HG02642 (cell line): ENCODE data around the gene ASF1A.

Experiments used
- ATAC-seq: cut with Tn5 transposase; IDR thresholded peaks from one replicate; pipeline ENCODE4 v1.9.1; 2021; ENCODE audit warnings: mild to moderate bottlenecking; ENCODE audit not compliant: unreplicated experiment, poor library complexity

ASF1A gene

DNA sequence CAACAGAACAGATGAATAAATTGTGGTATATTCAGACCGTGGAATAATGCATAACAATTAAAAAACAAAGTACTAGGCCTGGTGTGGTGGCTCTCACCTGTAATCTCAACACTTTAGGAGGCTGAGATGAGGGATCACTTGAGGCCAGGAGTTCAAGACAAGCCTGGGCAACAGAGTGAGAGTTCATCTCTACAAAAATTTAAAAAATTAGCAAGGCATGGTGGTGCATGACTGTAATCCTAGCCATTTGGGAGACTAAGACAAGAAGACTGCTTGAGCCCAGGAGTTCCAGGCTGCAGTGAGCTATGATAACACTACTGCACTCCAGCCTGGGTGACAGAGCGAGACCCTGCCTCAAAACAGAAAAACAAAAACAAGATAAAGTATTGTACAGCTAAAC, 16.1 kb upstream of the ASF1A start:
- no peak for ATAC-seq

DNA sequence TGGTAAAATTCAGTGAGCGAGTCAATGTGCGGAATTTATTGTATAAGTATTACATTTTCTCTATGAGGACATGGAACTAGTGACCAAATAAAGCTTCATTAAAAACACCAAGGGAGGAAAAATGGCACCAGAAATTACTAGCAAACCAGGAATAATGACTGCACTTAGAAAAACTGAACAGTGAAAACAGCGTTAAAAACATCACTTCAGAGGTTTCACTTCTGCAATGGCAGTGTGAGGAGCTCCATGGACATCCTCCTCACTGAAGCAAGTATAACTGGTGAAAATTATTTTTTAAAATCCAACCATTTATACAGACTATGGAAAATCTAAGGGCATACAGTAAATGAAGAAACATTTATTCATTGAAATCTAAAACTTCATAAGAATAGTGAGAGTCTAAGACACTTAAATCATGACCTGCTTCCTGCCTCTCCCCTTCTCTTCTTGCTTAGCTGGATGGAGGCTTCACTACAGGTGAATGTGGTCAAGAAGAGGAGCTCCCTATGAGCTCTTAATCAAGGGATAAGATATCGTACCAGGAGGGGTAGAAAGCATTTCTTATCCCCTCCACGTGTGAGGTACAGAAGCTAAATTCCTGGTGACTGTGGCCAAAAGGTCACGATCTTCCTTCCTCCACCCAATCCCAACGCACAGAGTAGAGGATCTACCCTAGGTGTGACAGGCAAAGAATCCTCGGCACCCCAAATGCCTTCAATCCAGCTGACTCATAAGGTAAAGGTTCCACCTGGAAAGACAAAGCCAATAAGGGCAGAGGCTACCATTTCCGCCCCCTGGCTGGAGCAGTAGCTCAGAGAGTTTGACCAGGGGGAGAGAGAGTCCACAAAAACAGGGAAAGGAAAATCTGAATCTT, 12.3 kb upstream of the ASF1A start:
- peak; percentile 85 for ATAC-seq

DNA sequence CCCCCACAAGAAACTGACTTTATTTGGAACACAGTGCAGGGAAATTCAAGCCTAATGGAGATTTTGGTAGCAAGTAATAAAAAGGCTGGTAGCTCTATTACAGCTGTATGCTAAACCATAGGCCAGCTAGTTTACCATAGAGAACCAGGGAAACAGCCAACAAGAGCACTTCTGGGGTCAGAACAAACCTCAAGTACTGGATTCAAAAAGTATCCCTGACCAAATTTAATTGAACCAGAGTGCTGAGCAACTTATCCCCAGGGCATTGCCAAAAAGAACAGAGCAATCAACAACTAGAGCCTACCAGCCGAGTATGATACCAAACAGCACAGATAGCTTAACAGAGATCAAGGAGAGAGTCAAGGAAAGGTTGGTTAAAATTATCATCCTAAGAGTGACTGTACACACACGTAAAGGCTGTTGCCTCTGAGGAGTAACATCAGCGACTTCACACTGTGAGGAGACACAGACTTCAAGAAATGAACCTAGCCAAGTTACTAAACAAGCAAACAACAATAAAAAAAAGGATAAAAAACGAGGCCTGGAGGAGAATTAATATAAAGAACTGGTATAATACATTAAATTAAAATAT, 11.5 kb upstream of the ASF1A start:
- no peak for ATAC-seq

DNA sequence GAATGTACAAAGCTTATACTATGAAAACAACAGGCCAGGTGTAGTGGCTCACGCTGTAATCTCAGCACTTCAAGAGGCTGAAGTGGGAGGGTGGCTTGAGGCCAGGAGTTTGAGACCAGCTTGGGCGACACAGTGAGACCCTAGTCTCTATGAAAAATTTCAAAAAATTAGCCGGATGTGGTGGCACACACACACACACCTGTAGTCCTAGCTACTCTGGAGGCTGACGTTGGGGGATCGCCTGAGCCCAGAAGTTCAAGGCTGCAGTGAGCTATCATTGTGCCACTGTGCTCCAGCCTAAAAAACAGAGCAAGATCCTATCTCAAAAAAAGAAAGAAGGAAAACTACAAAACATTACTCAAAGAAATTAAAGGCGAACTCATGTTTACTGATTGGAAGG, 7.3 kb upstream of the ASF1A start:
- no peak for ATAC-seq

DNA sequence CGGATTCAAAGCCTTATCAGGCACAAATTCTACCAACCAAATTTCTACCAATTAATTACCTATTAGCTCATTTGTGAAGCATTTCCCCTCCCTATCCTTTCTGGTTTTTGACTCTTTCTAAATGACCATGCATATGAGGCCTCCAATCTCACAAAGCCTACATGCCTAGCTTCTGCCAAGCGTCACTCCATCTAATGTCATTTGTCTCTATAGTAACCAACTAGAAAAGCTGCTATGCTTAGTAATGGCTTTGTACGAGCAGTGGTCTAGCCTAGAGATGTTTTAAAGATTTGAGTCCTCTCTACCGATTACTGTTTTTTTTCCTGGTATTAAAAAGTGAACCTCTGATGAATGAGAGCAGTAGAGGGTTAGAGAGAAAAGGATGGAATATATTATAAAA, 4.8 kb upstream of the ASF1A start:
- ATAC-seq: no peak

DNA sequence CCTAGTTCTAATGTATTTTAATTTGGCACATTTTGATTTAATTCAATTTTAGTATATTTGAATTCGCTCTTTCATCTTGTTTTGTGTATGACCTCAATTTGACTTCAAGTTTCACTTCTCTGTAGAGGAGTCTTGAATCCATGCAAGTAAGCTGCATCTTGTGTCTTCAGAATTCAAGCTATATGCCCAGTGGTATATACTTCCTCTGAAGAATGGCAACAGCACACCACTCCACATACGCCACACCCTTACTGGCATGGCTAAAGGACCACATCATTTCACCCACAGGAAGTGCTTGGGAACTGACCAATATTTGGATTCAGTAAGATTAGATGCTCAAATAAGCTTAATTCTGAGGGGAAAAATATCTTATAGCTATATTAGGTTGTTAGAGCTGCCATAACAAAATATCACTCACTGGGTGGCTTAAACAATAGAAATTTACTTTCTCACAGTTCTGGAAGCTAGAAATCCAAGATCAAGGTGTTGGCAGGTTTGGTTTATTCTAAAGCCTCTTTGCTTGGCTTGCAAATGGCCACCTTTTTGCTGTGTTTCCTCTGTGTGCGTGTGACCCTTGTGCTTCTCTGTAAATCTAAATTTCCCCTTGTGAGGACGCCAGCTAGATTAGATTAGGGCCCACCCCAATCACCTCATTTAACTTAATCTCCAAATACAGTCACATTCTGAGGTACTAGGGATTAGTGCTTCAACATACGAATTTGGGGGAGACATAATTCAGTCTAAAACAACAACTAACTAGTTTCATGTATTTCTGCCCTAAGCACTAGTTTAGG, 2.8 kb upstream of the ASF1A start:
- ATAC-seq: no peak

DNA sequence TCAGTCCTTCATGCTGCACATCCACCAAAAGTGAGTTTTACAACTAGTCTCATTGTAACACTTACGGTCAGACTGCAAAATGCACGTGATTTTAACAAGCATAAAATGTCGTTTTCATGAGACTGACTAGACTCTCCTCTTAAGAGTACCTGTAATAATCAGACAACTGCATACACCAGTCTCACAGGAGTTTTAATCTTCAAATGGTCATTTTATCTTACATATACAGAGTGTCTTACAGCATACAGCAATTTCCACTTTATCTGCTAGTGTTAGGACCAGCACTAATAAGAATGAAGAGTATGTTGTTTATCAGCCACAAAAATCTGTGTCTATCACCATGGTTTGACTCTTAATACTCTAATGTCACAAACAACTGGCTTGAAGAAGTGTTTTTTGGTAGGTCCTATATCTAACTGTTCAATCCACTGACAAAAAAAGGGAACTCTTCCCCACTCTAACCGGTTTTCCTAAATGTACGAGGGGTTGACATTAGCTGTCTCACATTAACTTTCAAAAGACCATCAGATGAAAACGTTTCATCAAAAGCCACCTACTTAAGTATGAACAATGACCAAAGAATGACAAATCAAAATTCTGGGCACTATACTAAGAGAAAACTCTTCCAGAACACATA, 1.5 kb upstream of the ASF1A start:
- ATAC-seq: no peak

DNA sequence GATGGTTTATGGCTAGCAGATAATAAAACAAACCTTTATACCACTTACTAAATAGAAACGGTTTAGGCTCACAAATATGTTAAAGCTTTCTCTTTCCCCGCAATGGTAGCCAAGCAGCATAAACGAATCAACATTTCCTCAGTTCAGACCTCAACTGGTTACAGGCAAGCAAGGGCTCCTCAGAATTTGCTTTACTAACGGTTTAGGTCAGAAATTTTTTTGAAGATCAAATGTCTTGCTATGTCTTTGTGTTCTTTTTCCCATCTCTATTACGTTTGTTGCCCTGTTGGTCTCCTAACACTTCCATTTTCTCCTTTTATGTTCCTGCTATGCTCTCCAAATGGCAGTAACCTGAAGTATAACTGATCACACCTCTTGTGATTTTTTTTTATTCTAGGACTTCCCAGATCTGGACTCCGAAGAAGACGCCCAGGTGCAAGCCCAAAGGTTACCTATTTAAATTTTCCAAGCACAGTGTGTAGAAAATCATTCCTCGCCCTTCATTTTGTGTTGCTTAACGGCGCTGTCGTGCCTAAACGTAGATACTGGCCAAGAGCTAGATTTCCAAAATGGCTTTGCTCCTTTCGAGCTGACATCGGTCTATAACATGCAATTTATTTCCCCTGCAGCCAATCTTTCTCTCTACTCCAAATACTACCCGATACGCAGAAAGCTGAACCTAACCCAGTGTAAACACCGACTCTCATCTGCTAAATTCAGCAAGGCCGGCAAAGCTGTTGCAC, 717 bp upstream of the ASF1A start:
- ATAC-seq: peak; percentile 12

DNA sequence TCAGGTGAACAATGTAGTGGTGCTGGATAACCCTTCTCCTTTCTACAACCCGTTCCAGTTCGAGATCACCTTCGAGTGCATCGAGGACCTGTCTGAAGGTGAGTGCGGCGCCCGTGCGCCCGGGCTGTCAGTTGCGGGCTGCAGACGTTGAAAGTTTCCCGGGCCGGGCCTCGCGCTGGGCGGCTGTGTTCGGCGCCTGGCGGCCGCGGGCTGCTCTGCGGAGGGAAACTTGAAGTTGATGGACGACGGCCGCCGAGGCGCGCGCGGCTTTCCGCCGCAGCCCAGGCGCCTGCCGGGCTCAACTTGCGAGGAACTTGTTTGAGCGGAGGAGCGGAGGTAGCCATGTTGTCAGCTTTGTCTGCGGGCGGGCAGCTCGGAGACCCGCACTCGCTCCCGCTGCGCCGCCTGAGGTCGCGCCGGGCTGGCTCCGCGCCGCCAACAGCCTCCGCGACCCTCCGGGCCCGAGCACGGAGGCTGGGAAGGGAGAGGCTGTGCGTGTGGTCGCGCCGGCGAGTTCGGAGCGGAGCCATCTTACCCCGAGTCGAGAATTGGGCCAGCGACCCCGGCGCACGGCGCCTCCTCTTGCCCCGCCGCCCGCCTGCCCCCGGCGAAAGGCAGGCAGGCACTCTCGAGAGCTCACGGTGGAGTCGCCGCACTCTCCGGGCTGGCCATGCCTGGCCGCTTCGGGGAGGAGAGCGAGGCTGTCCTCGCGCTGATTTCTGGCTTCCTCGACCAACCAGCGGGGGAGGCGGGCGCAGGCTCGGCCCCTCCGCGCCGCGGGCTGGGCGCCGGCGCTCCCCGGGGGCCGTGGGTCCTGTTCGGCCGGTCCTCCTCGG, 691 bp downstream of the ASF1A start:
- peak; percentile 46 for ATAC-seq

DNA sequence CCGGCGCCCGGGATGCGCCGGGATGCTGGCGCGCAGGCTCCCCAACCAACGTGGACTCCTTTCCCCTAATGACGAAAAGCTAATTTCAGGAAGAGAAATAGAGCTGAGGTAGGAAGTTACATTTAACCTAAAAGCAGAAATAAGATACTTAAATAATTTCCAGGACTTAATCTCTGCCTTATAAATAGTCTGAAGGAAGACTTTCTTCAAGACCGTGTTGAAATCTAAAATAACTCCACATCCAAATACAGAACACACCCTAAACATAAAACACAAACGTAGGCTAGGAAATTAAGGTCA, 1.3 kb downstream of the ASF1A start:
- ATAC-seq: no peak

DNA sequence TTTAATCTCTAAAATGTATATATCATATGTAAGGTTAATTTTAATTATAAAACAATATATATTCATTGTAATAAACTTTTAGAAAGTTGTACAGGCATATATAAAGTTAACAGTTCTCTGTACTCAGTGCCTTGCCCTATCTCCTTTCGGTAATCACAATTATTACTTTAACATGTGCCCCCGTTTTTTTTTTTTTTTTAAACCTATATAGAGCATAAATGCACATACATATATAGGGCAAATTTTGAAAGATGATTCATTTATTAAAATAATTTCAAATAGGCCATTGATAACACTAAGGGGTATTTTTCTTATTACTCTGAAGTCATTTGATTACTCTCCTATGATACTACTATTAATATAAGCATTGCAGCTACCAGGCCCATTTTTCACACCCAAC, 1.9 kb downstream of the ASF1A start:
- ATAC-seq: no peak

DNA sequence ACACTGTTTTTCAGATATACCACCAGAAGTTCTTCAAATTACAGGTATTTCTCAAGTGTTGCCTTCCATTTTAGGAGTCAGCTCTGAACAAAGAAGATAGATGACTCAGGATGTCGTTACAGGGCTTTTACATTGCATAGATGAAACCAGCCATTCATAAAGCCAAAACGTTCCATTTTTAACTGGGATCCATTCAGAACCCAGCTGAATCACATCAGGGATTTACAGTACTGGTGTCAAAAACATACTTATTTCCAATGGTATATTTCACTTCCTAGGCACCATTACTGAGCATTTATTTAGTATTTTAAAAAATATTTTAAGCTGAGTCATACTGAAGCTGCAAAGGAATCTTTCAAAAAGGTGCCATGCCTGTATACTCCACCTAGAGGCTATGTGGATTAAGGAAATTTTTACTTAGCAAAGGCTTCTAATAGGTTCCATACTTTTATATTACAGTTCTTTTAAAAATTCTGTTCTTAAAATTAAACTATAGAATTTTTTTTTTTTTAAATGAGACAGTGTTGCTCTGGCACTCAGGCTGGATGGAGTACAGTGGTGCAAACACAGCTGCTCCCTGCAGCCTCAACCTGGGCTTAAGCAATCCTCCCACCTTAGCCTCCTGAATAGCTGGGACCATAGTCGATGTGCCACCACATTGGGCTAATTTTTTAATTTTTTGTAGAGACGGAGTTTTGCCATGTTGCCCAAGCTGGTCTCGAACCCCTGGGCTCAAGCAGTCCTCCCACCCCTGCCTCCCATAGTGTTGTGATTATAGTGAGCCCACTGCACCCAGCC, 2.6 kb downstream of the ASF1A start:
- peak; percentile 13 for ATAC-seq

DNA sequence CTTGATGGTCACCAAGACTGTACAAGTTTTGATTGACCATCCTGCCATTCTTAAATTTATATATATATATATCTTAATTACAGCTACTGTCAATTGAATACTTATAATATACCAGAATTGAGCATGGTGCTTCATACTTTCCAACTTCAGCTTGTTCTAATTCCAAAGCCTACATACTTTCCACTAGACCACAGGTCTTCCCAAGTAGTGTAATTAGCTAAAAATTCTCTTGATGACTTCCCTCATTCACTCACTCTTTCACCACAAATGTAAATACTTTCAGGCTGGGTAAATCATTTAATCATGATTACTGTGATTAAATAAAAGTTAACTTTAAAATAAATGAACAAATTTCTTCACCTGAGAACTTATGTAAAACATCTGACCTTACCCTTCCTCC, 3.4 kb downstream of the ASF1A start:
- no peak for ATAC-seq

DNA sequence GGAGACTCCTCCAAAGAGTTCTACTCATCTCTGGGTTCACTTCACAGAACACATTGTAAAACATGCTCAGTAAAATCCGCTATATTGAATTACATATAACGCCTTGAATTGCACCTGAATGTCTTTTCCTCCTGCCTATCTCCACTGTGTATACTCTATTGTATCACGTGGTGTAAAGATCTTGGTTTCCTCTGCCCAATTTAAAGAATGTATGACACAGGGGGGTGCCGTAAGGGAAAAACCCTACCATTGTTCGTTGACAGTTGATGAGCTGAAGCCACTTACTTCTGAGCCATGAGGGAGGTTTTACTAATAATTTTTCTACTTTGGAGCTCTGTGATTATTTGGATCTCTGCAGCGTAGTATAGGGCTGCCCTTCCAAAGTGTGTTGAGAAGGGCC, 6.0 kb downstream of the ASF1A start:
- ATAC-seq: no peak

DNA sequence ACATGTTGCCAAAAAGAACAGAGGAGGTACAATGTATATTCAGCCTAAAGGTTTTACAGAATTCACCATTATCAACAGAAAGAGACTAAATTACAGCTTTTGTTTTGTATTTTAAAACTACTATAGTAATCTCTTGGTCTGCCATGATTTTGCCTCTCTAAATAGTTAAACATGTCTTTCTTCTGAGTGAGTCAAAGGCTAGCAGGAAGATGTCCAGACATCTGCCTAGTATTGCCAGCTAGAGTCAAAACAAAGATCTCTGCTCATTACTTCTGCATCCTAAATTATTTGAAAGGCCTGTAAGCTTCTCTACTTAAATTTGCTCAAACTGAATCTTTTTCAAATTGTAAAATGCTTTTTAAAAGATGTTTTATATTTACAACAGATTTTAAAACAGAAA, 8.8 kb downstream of the ASF1A start:
- ATAC-seq: no peak

DNA sequence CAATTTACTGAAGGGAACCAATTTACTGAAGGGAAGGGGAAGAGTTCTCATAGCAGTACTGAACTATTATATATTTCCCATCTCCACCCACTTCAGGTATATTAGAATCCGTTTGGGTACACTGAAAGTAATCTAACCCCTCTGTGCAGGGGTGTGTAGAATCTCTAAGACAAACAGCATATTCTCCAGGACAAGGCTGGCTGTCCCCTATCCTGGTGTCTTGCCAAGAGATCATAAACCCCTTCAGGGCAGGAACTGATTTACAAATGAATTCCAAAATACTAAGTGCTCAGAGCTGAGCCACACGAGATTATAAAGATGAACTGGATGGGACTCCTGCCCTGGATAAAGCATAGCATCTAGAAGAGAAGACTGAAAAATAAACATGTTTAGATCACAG, 9.2 kb downstream of the ASF1A start:
- ATAC-seq: no peak

DNA sequence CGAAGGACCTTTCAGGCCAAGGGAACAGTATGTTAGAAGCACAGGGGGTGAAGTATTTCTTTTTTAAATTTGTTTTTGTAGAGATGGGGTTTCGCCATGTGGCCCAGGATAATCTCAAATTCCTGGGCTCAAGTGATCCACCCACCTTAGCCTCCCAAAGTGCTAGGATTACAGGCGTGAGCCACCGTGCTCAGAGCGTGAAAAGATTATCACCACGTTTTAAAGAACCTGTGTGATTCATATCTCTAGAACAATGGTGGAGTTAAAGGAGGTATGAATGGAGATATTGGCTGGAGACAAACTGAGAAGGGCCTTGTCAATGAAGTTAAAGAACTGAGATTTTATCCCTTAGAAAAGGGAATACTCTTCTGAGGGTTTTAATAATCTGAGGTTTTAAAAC, 9.7 kb downstream of the ASF1A start:
- no peak for ATAC-seq

DNA sequence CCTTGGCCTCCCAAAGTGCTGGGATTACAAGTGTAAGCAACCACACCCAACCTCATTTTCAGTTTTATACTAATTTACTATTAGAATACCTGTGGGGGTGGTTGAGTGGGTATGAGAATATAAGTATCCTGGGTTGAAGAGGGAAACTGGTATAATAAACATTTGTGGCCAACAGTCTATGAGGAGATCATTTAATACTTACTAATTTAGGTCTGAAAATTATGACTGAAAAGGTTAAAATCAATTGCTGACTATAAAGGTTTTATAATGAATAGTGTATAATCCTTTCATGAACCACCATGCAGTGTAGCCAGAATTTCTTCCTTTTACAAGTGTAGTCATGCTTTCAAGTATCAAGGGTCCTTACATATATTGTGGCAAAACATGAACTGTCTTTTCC, 11.1 kb downstream of the ASF1A start:
- no peak for ATAC-seq

DNA sequence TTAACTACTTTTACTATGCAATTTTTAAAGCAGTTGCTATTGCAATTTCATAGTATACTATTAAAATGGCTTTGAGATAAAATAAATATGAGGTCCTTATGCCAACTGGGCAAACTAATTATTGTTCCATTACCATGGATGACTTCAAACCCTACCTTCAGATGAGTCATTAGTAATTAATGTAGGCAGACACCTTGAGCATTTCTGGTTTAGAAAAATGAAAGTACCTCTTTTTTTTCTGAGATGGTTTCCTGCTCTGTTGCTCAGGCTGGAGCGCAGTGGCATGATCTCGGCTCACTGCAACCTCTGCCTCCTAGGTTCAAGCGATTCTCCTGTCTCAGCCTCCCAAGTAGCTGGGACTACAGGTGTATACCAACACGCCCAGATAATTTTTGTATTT, 11.9 kb downstream of the ASF1A start:
- ATAC-seq: no peak
